HepG2 (cell line): ENCODE data around the gene MAP1LC3A. TPM values are rescaled to one million over a fixed set of nuclear protein-coding genes. Genes with fewer than 3 reads are reported as not detected.

Experiments
- CHD2 ChIP-seq: IDR thresholded peaks from 2 replicates; pipeline ENCODE4 v1.6.1; 2011; ENCODE audit warnings: low read depth, low read length, improper control_type of control experiment
- ELK4 ChIP-seq: sonication (generic); formaldehyde crosslinking; IDR thresholded peaks from 2 replicates; pipeline ENCODE4 v1.9.0; 2021; ENCODE audit warnings: missing genetic modification reagents, borderline replicate concordance
- GATAD1 ChIP-seq: IDR thresholded peaks from 2 replicates; pipeline ENCODE4 v1.6.1; 2016; ENCODE audit warnings: missing genetic modification reagents, missing compliant biosample characterization
- HOXA3 ChIP-seq: sonication (generic); formaldehyde crosslinking; IDR thresholded peaks from 2 replicates; pipeline ENCODE4 v1.5.0; 2020; ENCODE audit warnings: missing genetic modification reagents
- MED13 ChIP-seq: sonication (generic); formaldehyde crosslinking; IDR thresholded peaks from 2 replicates; pipeline ENCODE4 v1.5.0; 2020; ENCODE audit warnings: missing genetic modification reagents
- PHF21A ChIP-seq: sonication (generic); formaldehyde crosslinking; IDR thresholded peaks from 2 replicates; pipeline ENCODE4 v1.5.0; 2020; ENCODE audit warnings: mild to moderate bottlenecking, missing genetic modification reagents
- RBAK ChIP-seq: sonication (generic); formaldehyde crosslinking; IDR thresholded peaks from 2 replicates; pipeline ENCODE4 v1.5.1; 2020; ENCODE audit warnings: mild to moderate bottlenecking, missing genetic modification reagents
- RFXANK ChIP-seq: IDR thresholded peaks from 2 replicates; pipeline ENCODE4 v1.6.1; 2016
- SATB2 ChIP-seq: sonication (generic); formaldehyde crosslinking; IDR thresholded peaks from 2 replicates; pipeline ENCODE4 v1.5.0; 2020; ENCODE audit warnings: missing genetic modification reagents
- SMAD3 ChIP-seq: sonication (generic); formaldehyde crosslinking; IDR thresholded peaks from 2 replicates; pipeline ENCODE4 v1.4.0; 2020; ENCODE audit warnings: missing genetic modification reagents
- SP5 ChIP-seq: IDR thresholded peaks from 2 replicates; pipeline ENCODE4 v1.6.1; 2016; ENCODE audit warnings: low read depth, borderline replicate concordance
- TBP ChIP-seq: sonication (generic); formaldehyde crosslinking; IDR thresholded peaks from 2 replicates; pipeline ENCODE4 v1.5.0; 2020; ENCODE audit warnings: missing genetic modification reagents
- TGIF2 ChIP-seq: IDR thresholded peaks from 2 replicates; pipeline ENCODE4 v1.6.1; 2016; ENCODE audit warnings: control low read depth, missing compliant biosample characterization
- THRA ChIP-seq: sonication (generic); formaldehyde crosslinking; IDR thresholded peaks from 2 replicates; pipeline ENCODE4 v1.4.0; 2020; ENCODE audit warnings: missing genetic modification reagents, borderline replicate concordance
- TIGD3 ChIP-seq: sonication (generic); formaldehyde crosslinking; IDR thresholded peaks from 2 replicates; pipeline ENCODE4 v1.5.1; 2020; ENCODE audit warnings: mild to moderate bottlenecking, missing genetic modification reagents, borderline replicate concordance
- ZBED4 ChIP-seq: sonication (generic); formaldehyde crosslinking; IDR thresholded peaks from 2 replicates; pipeline ENCODE4 v1.4.0; 2020; ENCODE audit warnings: missing genetic modification reagents, borderline replicate concordance
- ZNF326 ChIP-seq: sonication (generic); formaldehyde crosslinking; IDR thresholded peaks from 2 replicates; pipeline ENCODE4 v1.4.0; 2020; ENCODE audit warnings: missing genetic modification reagents, borderline replicate concordance
- ZNF33A ChIP-seq: sonication (generic); formaldehyde crosslinking; IDR thresholded peaks from 2 replicates; pipeline ENCODE4 v1.5.1; 2020; ENCODE audit warnings: missing genetic modification reagents, mild to moderate bottlenecking, moderate library complexity, borderline replicate concordance
- ZNF501 ChIP-seq: sonication (generic); formaldehyde crosslinking; IDR thresholded peaks from 2 replicates; pipeline ENCODE4 v1.5.1; 2020; ENCODE audit warnings: mild to moderate bottlenecking, moderate library complexity, missing genetic modification reagents
- ZNF510 ChIP-seq: sonication (generic); formaldehyde crosslinking; IDR thresholded peaks from 2 replicates; pipeline ENCODE4 v1.4.0; 2020; ENCODE audit warnings: low read depth, mild to moderate bottlenecking, missing genetic modification reagents
- ZNF773 ChIP-seq: sonication (generic); formaldehyde crosslinking; IDR thresholded peaks from 2 replicates; pipeline ENCODE4 v1.4.0; 2020; ENCODE audit warnings: missing genetic modification reagents, borderline replicate concordance
- ZNF780A ChIP-seq: sonication (generic); formaldehyde crosslinking; IDR thresholded peaks from 2 replicates; pipeline ENCODE4 v1.8.0; 2022; ENCODE audit warnings: mild to moderate bottlenecking, missing genetic modification reagents, moderate library complexity
- ZNF83 ChIP-seq: sonication (generic); formaldehyde crosslinking; IDR thresholded peaks from 2 replicates; pipeline ENCODE4 v1.4.0; 2020; ENCODE audit warnings: missing genetic modification reagents, mild to moderate bottlenecking, borderline replicate concordance
- polyA plus RNA-seq, 8 experiments: library from polyadenylated mRNA; depleted of rRNA in 3 of 8; stranded (reverse) in 7 of 8; unstranded in 1 of 8; fragments of >200 nt; fragmentation: Illumina TruSeq in 4 of 8; extraction: Trizol in 4 of 8; gene quantifications; 2 replicates each; pipeline versions ENCODE4 v1.2.1 to v1.2.3, GENCODE V29; 2011 to 2016; ENCODE audit warnings: low read depth in 4 of 8, missing spikeins in 1 of 8, mixed read lengths in 1 of 8; ENCODE audit not compliant: insufficient read depth in 1 of 8
- total RNA-seq, 5 experiments: library from RNA; depleted of rRNA; stranded (reverse); fragments of >200 nt; fragmentation: Illumina TruSeq; extraction: Trizol; gene quantifications; 2 replicates each; pipeline ENCODE4 v1.2.3, GENCODE V29; 2016; ENCODE audit warnings: low read depth in 1 of 5

The MAP1LC3A gene
- total and polyA plus RNA-seq, 2 of the 13 experiments (the other 11 are each of a cell fraction or from before 2014, with no cell fraction given), result not detected

- TF ChIP-seq ZBED4, result peak; percentile 73; the same call in 1 of the 2 replicates
- peak; percentile 51 for TF ChIP-seq CHD2
- 0 out of 2 replicates have a peak, but pooled peaks have one; percentile 90 for TF ChIP-seq TBP (CRISPR knock-in tag)
- TF ChIP-seq RBAK (CRISPR knock-in tag), result no peak
- peak; percentile 58; the same call in 1 of the 2 replicates for TF ChIP-seq RFXANK (CRISPR knock-in tag)
- TF ChIP-seq THRA (CRISPR knock-in tag), result peak; percentile 76; the same call in 1 of the 2 replicates
- TF ChIP-seq GATAD1 (CRISPR knock-in tag), result peak; percentile 63; the same call in 1 of the 2 replicates
- TF ChIP-seq SP5 (CRISPR knock-in tag), result peak; percentile 93
- no peak for TF ChIP-seq TIGD3
- no peak for TF ChIP-seq SATB2 (CRISPR knock-in tag)
- no peak for TF ChIP-seq ZNF773 (CRISPR knock-in tag)
- 0 out of 2 replicates have a peak, but pooled peaks have one; percentile 61 for TF ChIP-seq ZNF33A (CRISPR knock-in tag)
- TF ChIP-seq ZNF326 (CRISPR knock-in tag), result no peak
- no peak for TF ChIP-seq MED13 (CRISPR knock-in tag)
- TF ChIP-seq ZNF780A (CRISPR knock-in tag), result peak; percentile 90
- no peak for TF ChIP-seq ELK4 (CRISPR knock-in tag)
- TF ChIP-seq ZNF83 (CRISPR knock-in tag), result 0 out of 2 replicates have a peak, but pooled peaks have one; percentile 53
- peak; percentile 82 for TF ChIP-seq SMAD3 (CRISPR knock-in tag)
- TF ChIP-seq TGIF2 (CRISPR knock-in tag), result peak; percentile 64; the same call in 1 of the 2 replicates
- TF ChIP-seq ZNF501 (CRISPR knock-in tag), result peak; percentile 98
- no peak; the same call in 1 of the 2 replicates for TF ChIP-seq HOXA3 (CRISPR knock-in tag)
- peak; percentile 77 for TF ChIP-seq PHF21A (CRISPR knock-in tag)
- TF ChIP-seq ZNF510 (CRISPR knock-in tag), result 0 out of 2 replicates have a peak, but pooled peaks have one; percentile 94
Observed at GRCh38 chr20:34525709-34526416, 32.7 kb upstream of the MAP1LC3A start (continued).
